HCT116 (cell line): Measurements from ENCODE around the gene ENTHD1. TPM values are rescaled to one million over a fixed set of nuclear protein-coding genes. Genes with fewer than 3 reads are reported as not detected.

Experiments used
- ATAC-seq: fragments of 200-7000 bp; cut with Tn5 transposase; 2 replicates; pipeline ENCODE4 v1.9.1; 2020; ENCODE audit warnings: mild to moderate bottlenecking, moderate library complexity
- BruUV-seq: library from RNA; stranded (reverse); fragments of 400-500 nt; replicated peaks from 2 replicates; lab custom pipeline; 2021; lab: Mats Ljungman, UMichigan
- CTCF ChIA-PET: fragments of 300-600 bp; sonication (Branson Sonifier 250); formaldehyde crosslinking; loops from one replicate; lab custom pipeline; 2021; ENCODE audit warnings: antibody characterized with exemption; lab: Charles Lee
- POLR2A ChIA-PET: fragments of 300-600, 350-600 bp; sonication (Branson Sonifier 250); formaldehyde crosslinking; loops from one replicate; lab custom pipeline; 2021; ENCODE audit warnings: antibody characterized with exemption; lab: Charles Lee
- RAD21 ChIA-PET, 2 experiments: fragments of 300-600 bp; sonication (Branson Sonifier 250); formaldehyde crosslinking; loops; one replicate each; lab custom pipeline; 2023; ENCODE audit warnings: low total read pairs in 2 of 2; ENCODE audit not compliant: uncharacterized antibody in 2 of 2, unreplicated experiment in 2 of 2, low non-redundant PET in 1 of 2; lab: Charles Lee
- DNase-seq: peaks from one replicate; pipeline ENCODE4 v3.0.0-alpha.2; 2010; ENCODE audit warnings: low read depth, low spot score
- H2AFZ ChIP-seq: fragments of 200-600 bp; shearing (Covaris generic), sonication (generic); 2 replicates; pipeline ENCODE4 v1.6.1; 2017; ENCODE audit warnings: low read depth, mixed run types, mixed read lengths, antibody characterized with exemption, low read length; ENCODE audit not compliant: poor library complexity, severe bottlenecking
- H3K27ac ChIP-seq: 2 replicates; pipeline ENCODE4 v1.5.1; 2012; ENCODE audit warnings: low read depth, low read length
- H3K27me3 ChIP-seq: fragments of 200-600 bp; sonication (generic); 2 replicates; pipeline ENCODE4 v1.6.1; 2016; ENCODE audit warnings: mixed run types, low read length, mixed read lengths; ENCODE audit not compliant: insufficient read depth
- H3K36me3 ChIP-seq, 2 experiments: fragments of 200-500 bp in 1 of 2; fragments of 200-600 bp in 1 of 2; sonication (Bioruptor generic) in 1 of 2; sonication (generic) in 1 of 2; 2 replicates each; pipeline versions ENCODE4 v1.5.1 to v1.6.1; 2014 to 2016; ENCODE audit warnings: low read length in 2 of 2, inconsistent platforms in 1 of 2, mixed read lengths in 1 of 2, mixed run types in 1 of 2; ENCODE audit not compliant: insufficient read depth in 2 of 2, control insufficient read depth in 1 of 2
- H3K4me1 ChIP-seq, 2 experiments: fragments of 200-600 bp in 1 of 2; sonication (generic) in 1 of 2; 2 replicates each; pipeline versions ENCODE4 v1.5.1 to v1.6.1; 2012 to 2017; ENCODE audit warnings: low read length in 2 of 2, inconsistent platforms in 1 of 2, mild to moderate bottlenecking in 1 of 2, mixed read lengths in 1 of 2, mixed run types in 1 of 2, moderate library complexity in 1 of 2; ENCODE audit not compliant: insufficient read depth in 2 of 2, control insufficient read depth in 1 of 2
- H3K4me2 ChIP-seq: fragments of 200-600 bp; sonication (generic); 2 replicates; pipeline ENCODE4 v1.6.1; 2017; ENCODE audit warnings: mixed run types, low read length, mixed read lengths
- H3K4me3 ChIP-seq, 2 experiments: fragments of 200-600 bp in 1 of 2; sonication (generic) in 1 of 2; replicated peaks in 1 of 2; 2 replicates each; pipeline ENCODE4 v1.5.1; 2011 to 2016; ENCODE audit warnings: low read length in 2 of 2, control low read depth in 1 of 2, low read depth in 1 of 2, mild to moderate bottlenecking in 1 of 2, mixed read lengths in 1 of 2, mixed run types in 1 of 2
- H3K79me2 ChIP-seq: fragments of 200-600 bp; sonication (generic); 2 replicates; pipeline ENCODE4 v1.6.1; 2017; ENCODE audit warnings: mild to moderate bottlenecking, mixed run types, low read length, moderate library complexity, mixed read lengths; ENCODE audit not compliant: insufficient read depth
- H3K9ac ChIP-seq: fragments of 200-600 bp; sonication (generic); 2 replicates; pipeline ENCODE4 v1.6.1; 2016; ENCODE audit warnings: low read length, mixed read lengths
- H3K9me2 ChIP-seq: fragments of 200-600 bp; sonication (generic), shearing (Covaris generic); 2 replicates; pipeline ENCODE4 v1.6.1; 2017; ENCODE audit warnings: mixed run types, mild to moderate bottlenecking, moderate library complexity; ENCODE audit not compliant: insufficient read depth
- H3K9me3 ChIP-seq, 2 experiments: fragments of 200-500 bp in 1 of 2; fragments of 200-600 bp in 1 of 2; sonication (Bioruptor generic) in 1 of 2; sonication (generic) in 1 of 2; 2 replicates each; pipeline ENCODE4 v1.6.1; 2014 to 2017; ENCODE audit warnings: low read length in 2 of 2, mixed read lengths in 2 of 2, inconsistent platforms in 1 of 2, low read depth in 1 of 2, mild to moderate bottlenecking in 1 of 2, mixed run types in 1 of 2, moderate library complexity in 1 of 2; ENCODE audit not compliant: control insufficient read depth in 1 of 2, insufficient read depth in 1 of 2
- H4K20me1 ChIP-seq: fragments of 200-600 bp; sonication (generic), shearing (Covaris generic); 2 replicates; pipeline ENCODE4 v1.6.1; 2017; ENCODE audit warnings: mixed run types, mild to moderate bottlenecking, moderate library complexity; ENCODE audit not compliant: insufficient read depth
- CBX3 ChIP-seq: IDR thresholded peaks from 2 replicates; pipeline ENCODE4 v1.6.1; 2012; ENCODE audit warnings: low read depth
- EGR1 ChIP-seq: IDR thresholded peaks from 2 replicates; pipeline ENCODE4 v1.6.1; 2012; ENCODE audit warnings: low read depth
- ELF1 ChIP-seq: IDR thresholded peaks from 2 replicates; pipeline ENCODE4 v1.6.1; 2012; ENCODE audit warnings: low read depth, borderline replicate concordance
- EZH2 ChIP-seq: fragments of 200-600 bp; sonication (generic); IDR thresholded peaks from 2 replicates; pipeline ENCODE4 v1.6.1; 2017; ENCODE audit warnings: antibody characterized with exemption, mixed run types
- EZH2phosphoT487 ChIP-seq: fragments of 200-600 bp; IDR thresholded peaks from 2 replicates; pipeline ENCODE4 v1.6.1; 2018; ENCODE audit warnings: antibody characterized with exemption, borderline replicate concordance
- FOSL1 ChIP-seq: IDR thresholded peaks from 2 replicates; pipeline ENCODE4 v1.6.1; 2012; ENCODE audit warnings: low read depth
- JUND ChIP-seq: IDR thresholded peaks from 2 replicates; pipeline ENCODE4 v1.6.1; 2012
- MAX ChIP-seq: IDR thresholded peaks from 2 replicates; pipeline ENCODE4 v1.6.1; 2012
- POLR2A ChIP-seq: IDR thresholded peaks from 2 replicates; pipeline ENCODE4 v1.7.0; 2011; ENCODE audit warnings: borderline replicate concordance; ENCODE audit not compliant: insufficient read depth, insufficient read length; ENCODE audit errors: extremely low read depth
- POLR2AphosphoS5 ChIP-seq: IDR thresholded peaks from 2 replicates; pipeline ENCODE4 v1.6.1; 2011; ENCODE audit warnings: mild to moderate bottlenecking, low read depth, low read length, moderate library complexity
- RAD21 ChIP-seq: IDR thresholded peaks from 2 replicates; pipeline ENCODE4 v1.6.1; 2012; ENCODE audit warnings: low read depth, mild to moderate bottlenecking
- SIN3A ChIP-seq: IDR thresholded peaks from 2 replicates; pipeline ENCODE4 v1.6.1; 2012; ENCODE audit warnings: low read depth
- SP1 ChIP-seq: IDR thresholded peaks from 2 replicates; pipeline ENCODE4 v1.6.1; 2012; ENCODE audit warnings: low read depth
- TCF7L2 ChIP-seq: IDR thresholded peaks from 2 replicates; pipeline ENCODE4 v1.7.0; 2011; ENCODE audit warnings: borderline replicate concordance, inconsistent platforms; ENCODE audit not compliant: insufficient read depth, insufficient read length; ENCODE audit errors: extremely low read depth
- YY1 ChIP-seq: IDR thresholded peaks from 2 replicates; pipeline ENCODE4 v1.6.1; 2011; ENCODE audit warnings: low read length, low read depth, moderate library complexity, mild to moderate bottlenecking; ENCODE audit not compliant: insufficient replicate concordance; ENCODE audit errors: extremely low read depth
- ZBTB33 ChIP-seq: IDR thresholded peaks from 2 replicates; pipeline ENCODE4 v1.6.1; 2011; ENCODE audit warnings: mild to moderate bottlenecking, low read length, moderate library complexity; ENCODE audit not compliant: insufficient replicate concordance; ENCODE audit errors: extremely low read depth
- ZFX ChIP-seq: fragments of 450-650 bp; IDR thresholded peaks from 2 replicates; pipeline ENCODE4 v1.6.1; 2017
- ZNF274 ChIP-seq: fragments of 200-500 bp; sonication (Bioruptor generic); IDR thresholded peaks from 2 replicates; pipeline ENCODE4 v1.6.1; 2014; ENCODE audit warnings: mild to moderate bottlenecking, low read depth, low read length, inconsistent platforms
- intact Hi-C: fragments of 100-400 bp; cut with micrococcal nuclease; formaldehyde crosslinking; loops from 2 replicates; pipeline ENCODE4 v1.10.0; 2022
- total RNA-seq: library from RNA; stranded (reverse); gene quantifications from one replicate; pipeline ENCODE4 v1.2.1, GENCODE V29; 2021; ENCODE audit not compliant: unreplicated experiment
- TF ChIP-seq, protein P1 (sequence below), 3 experiments: fragments of 200-600 bp in 1 of 3; sonication (generic) in 1 of 3; IDR thresholded peaks in 2 of 3; conservative IDR thresholded peaks in 1 of 3; 2 replicates each; pipeline ENCODE4 v1.5.1; 2012 to 2017; ENCODE audit warnings: low read depth in 2 of 3, low read length in 2 of 3, antibody characterized with exemption in 1 of 3, borderline replicate concordance in 1 of 3, control low read depth in 1 of 3, mild to moderate bottlenecking in 1 of 3, mixed read lengths in 1 of 3, mixed run types in 1 of 3, moderate library complexity in 1 of 3; ENCODE audit not compliant: insufficient read depth in 1 of 3

Gene ENTHD1
- total RNA-seq, 1 experiment from 2014 or later = not detected

- ChIA-PET CTCF (no interaction called here), POLR2A (no interaction called here), RAD21 (no interaction called here)
- DNase-seq = no peak
- Histone ChIP-seq H3K9me3 (no peaks in the 10 kb centered on the region), H4K20me1 (no peaks in the 10 kb centered on the region), H3K27ac (no peak overlapping the region), H3K9ac (no peak overlapping the region), H2AFZ (no peak overlapping the region), H3K4me1 (no peaks in the 10 kb centered on the region), H3K4me3 (no peak overlapping the region), H3K36me3 (no peaks in the 10 kb centered on the region), H3K27me3 (peaks cover 56% of the 10 kb centered on the region), H3K4me2 (no peak overlapping the region), H3K9me2 (no peaks in the 10 kb centered on the region), H3K79me2 (no peaks in the 10 kb centered on the region)
- intact Hi-C loops = no loop called here
- no peak for TF ChIP-seq SIN3A
- no peak for TF ChIP-seq ELF1
- TF ChIP-seq TCF7L2 = no peak
- no peak for TF ChIP-seq ZBTB33
- TF ChIP-seq EGR1 = no peak
- TF ChIP-seq POLR2AphosphoS5 = no peak
- no peak for TF ChIP-seq ZFX
- TF ChIP-seq MAX = no peak
- TF ChIP-seq SP1 = no peak
- no peak for TF ChIP-seq YY1
- no peak for TF ChIP-seq RAD21
- TF ChIP-seq ZNF274 = no peak
- no peak for TF ChIP-seq JUND
- TF ChIP-seq, protein P1, sequence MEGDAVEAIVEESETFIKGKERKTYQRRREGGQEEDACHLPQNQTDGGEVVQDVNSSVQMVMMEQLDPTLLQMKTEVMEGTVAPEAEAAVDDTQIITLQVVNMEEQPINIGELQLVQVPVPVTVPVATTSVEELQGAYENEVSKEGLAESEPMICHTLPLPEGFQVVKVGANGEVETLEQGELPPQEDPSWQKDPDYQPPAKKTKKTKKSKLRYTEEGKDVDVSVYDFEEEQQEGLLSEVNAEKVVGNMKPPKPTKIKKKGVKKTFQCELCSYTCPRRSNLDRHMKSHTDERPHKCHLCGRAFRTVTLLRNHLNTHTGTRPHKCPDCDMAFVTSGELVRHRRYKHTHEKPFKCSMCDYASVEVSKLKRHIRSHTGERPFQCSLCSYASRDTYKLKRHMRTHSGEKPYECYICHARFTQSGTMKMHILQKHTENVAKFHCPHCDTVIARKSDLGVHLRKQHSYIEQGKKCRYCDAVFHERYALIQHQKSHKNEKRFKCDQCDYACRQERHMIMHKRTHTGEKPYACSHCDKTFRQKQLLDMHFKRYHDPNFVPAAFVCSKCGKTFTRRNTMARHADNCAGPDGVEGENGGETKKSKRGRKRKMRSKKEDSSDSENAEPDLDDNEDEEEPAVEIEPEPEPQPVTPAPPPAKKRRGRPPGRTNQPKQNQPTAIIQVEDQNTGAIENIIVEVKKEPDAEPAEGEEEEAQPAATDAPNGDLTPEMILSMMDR (IDR thresholded peaks at IDR 0.05 in 2 of 3, conservative IDR thresholded peaks at IDR 0.05 in 1 of 3; ENCODE audit: borderline replicate concordance in 1 of 3, insufficient read depth in 1 of 3, low read depth in 2 of 3, low read length in 2 of 3) = no peak
- TF ChIP-seq EZH2 = no peak
- TF ChIP-seq POLR2A = no peak
- no peak for TF ChIP-seq FOSL1
- no peak for TF ChIP-seq EZH2phosphoT487
- TF ChIP-seq CBX3 = no peak
- no peak for ATAC-seq
- no TSS peak for BruUV-seq
Observed at GRCh38 chr22:39763276-39763675, 130.3 kb downstream of the ENTHD1 start.
